Karpas-422 (cell line): ENCODE results near the gene UBASH3A. TPM values are rescaled to one million over a fixed set of nuclear protein-coding genes. Genes with fewer than 3 reads are reported as not detected.

Experiments
- DNase-seq: peaks from one replicate; pipeline ENCODE4 v3.0.0-alpha.2; 2015
- H2AFZ ChIP-seq: fragments of 200-600 bp; sonication (generic); 2 replicates; pipeline ENCODE4 v1.6.1; 2014; ENCODE audit warnings: antibody characterized with exemption, low read length, mixed read lengths
- H3K27ac ChIP-seq: fragments of 200-600 bp; sonication (generic); 2 replicates; pipeline ENCODE4 v1.5.1; 2014; ENCODE audit warnings: mild to moderate bottlenecking, low read length, moderate library complexity
- H3K27me3 ChIP-seq: fragments of 200-600 bp; sonication (generic); 2 replicates; pipeline ENCODE4 v1.6.1; 2014; ENCODE audit warnings: low read length, mixed read lengths
- H3K36me3 ChIP-seq: fragments of 200-600 bp; sonication (generic); 2 replicates; pipeline ENCODE4 v1.6.1; 2014; ENCODE audit warnings: low read length, mixed read lengths; ENCODE audit not compliant: insufficient read depth
- H3K4me1 ChIP-seq: fragments of 200-600 bp; sonication (generic); 2 replicates; pipeline ENCODE4 v1.6.1; 2014; ENCODE audit warnings: mild to moderate bottlenecking, low read length, mixed read lengths
- H3K4me2 ChIP-seq: fragments of 200-600 bp; sonication (generic); 2 replicates; pipeline ENCODE4 v1.6.1; 2014; ENCODE audit warnings: low read length, low read depth, mild to moderate bottlenecking; ENCODE audit not compliant: poor library complexity, severe bottlenecking
- H3K4me3 ChIP-seq: fragments of 200-600 bp; sonication (generic); 2 replicates; pipeline ENCODE4 v1.5.1; 2014; ENCODE audit warnings: mild to moderate bottlenecking, antibody characterized with exemption, low read length, mixed read lengths
- H3K79me2 ChIP-seq: fragments of 200-600 bp; sonication (generic); 2 replicates; pipeline ENCODE4 v1.6.1; 2014; ENCODE audit warnings: mild to moderate bottlenecking, low read length, mixed read lengths
- H3K9ac ChIP-seq: fragments of 200-600 bp; sonication (generic); 2 replicates; pipeline ENCODE4 v1.6.0; 2014; ENCODE audit warnings: low read length
- H3K9me2 ChIP-seq: fragments of 200-600 bp; sonication (generic), shearing (Covaris generic); replicated peaks from 2 replicates; pipeline ENCODE4 v1.6.0; 2014; ENCODE audit warnings: mild to moderate bottlenecking, low read length, moderate library complexity; ENCODE audit not compliant: insufficient read depth
- H3K9me3 ChIP-seq: fragments of 300-700, 200-600 bp; sonication (generic); 2 replicates; pipeline ENCODE4 v1.6.1; 2014; ENCODE audit warnings: low read length, mixed read lengths
- H4K20me1 ChIP-seq: fragments of 200-600 bp; sonication (generic); 2 replicates; pipeline ENCODE4 v1.6.1; 2014; ENCODE audit warnings: mild to moderate bottlenecking, antibody characterized with exemption, low read length, low read depth; ENCODE audit not compliant: insufficient read depth
- total RNA-seq: library from RNA; depleted of rRNA; stranded (reverse); fragments of >200 nt; shearing (Covaris generic); gene quantifications from 2 replicates; pipeline ENCODE4 v1.2.3, GENCODE V29; 2014; ENCODE audit warnings: low replicate concordance

Gene UBASH3A
- total RNA-seq, 1 experiment from 2014 or later, result not detected

DNA sequence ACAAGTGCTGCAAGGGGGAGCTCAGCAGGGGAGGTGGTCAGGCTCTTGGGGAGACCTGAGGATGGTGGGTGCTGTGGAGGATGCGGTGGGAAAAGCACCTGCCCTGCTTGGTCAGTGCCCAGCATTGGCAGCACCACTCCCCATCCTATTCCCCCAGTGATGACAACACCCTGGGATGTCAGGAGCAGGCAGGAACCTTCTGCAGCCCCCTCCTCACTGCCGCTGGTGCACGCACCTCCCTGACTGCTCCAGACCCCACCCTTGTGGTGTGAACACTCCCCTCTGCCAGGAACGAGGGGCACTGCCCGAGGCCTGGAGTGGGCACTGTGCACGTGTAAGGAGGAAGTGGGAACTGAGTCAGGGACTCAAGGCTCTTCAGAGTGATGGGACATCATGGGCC is 20.4 kb upstream of the UBASH3A start:
- Histone ChIP-seq H4K20me1 (no peaks in the 10 kb centered on the region; the same call in 1 of the 2 replicates), H3K4me2 (no peak overlapping the region), H3K27ac (no peak overlapping the region), H3K4me1 (peaks cover 25% of the 10 kb centered on the region), H3K36me3 (no peaks in the 10 kb centered on the region; the same call in 1 of the 2 replicates), H2AFZ (no peak overlapping the region), H3K4me3 (no peak overlapping the region), H3K27me3 (no peaks in the 10 kb centered on the region), H3K79me2 (no peaks in the 10 kb centered on the region), H3K9me3 (peaks cover 9% of the 10 kb centered on the region; the same call in 1 of the 2 replicates), H3K9ac (no peak overlapping the region), H3K9me2 (no peaks in the 10 kb centered on the region)
- no peak for DNase-seq

DNA sequence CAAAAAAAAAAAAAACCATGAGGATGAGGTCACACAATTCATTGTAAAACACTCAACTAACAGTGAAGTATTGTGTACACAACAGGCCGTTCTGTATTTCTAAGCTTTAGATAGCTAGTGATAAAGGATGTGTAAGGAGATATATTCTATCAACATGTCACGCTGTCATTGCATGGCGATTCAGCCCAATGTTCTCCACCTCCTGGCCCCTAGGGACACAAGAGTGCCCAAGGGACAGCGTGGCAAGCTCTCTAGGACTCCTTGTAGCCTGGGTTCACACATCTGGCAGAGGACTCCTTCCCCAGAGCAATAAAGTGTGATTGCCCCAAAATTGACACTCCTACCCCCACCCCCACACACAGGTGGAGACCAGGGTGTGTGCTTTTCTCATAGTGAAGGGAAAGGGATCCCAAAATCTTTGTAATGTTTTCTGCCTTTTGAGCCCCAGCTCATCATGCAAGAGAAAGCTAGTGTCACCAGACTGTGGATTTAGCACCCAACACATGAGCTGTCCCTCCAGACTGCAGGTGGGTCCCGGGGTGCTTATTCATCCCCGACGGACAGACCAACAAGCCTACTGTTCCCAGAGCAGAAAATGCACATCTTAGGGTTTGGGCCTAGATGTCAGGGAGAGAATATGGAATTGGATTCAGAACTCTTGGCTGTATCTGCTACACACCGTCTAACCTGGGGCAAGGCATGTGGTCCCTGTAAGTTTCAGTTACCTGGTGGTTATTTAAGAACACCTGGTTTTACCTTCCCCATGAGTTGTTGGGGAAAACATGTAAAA is 19.4 kb upstream of the UBASH3A start:
- peak overlapping the region; percentile 14 for H3K4me2 ChIP-seq
- H4K20me1 ChIP-seq, result no peaks in the 10 kb centered on the region; the same call in 1 of the 2 replicates
- no peak overlapping the region for H3K9ac ChIP-seq
- H3K27ac ChIP-seq, result no peak overlapping the region
- H3K9me3 ChIP-seq, result peaks cover 9% of the 10 kb centered on the region; the same call in 1 of the 2 replicates
- no peaks in the 10 kb centered on the region; the same call in 1 of the 2 replicates for H3K36me3 ChIP-seq
- DNase-seq, result peak; percentile 70
- peaks cover 23% of the 10 kb centered on the region for H3K4me1 ChIP-seq
- no peak overlapping the region for H2AFZ ChIP-seq
- H3K9me2 ChIP-seq, result no peaks in the 10 kb centered on the region
- no peaks in the 10 kb centered on the region for H3K27me3 ChIP-seq
- no peak overlapping the region for H3K4me3 ChIP-seq
- H3K79me2 ChIP-seq, result no peaks in the 10 kb centered on the region

GRCh38 chr21:42384989-42385388 is 18.7 kb upstream of the UBASH3A start:
- Histone ChIP-seq H3K9me2 (no peaks in the 10 kb centered on the region), H3K4me3 (no peak overlapping the region), H3K4me2 (no peak overlapping the region), H3K36me3 (no peaks in the 10 kb centered on the region; the same call in 1 of the 2 replicates), H3K79me2 (no peaks in the 10 kb centered on the region), H3K9me3 (peaks cover 9% of the 10 kb centered on the region; the same call in 1 of the 2 replicates), H3K9ac (no peak overlapping the region), H3K27me3 (no peaks in the 10 kb centered on the region), H3K27ac (no peak overlapping the region), H2AFZ (no peak overlapping the region), H4K20me1 (no peaks in the 10 kb centered on the region; the same call in 1 of the 2 replicates), H3K4me1 (peaks cover 17% of the 10 kb centered on the region)
- no peak for DNase-seq

DNA sequence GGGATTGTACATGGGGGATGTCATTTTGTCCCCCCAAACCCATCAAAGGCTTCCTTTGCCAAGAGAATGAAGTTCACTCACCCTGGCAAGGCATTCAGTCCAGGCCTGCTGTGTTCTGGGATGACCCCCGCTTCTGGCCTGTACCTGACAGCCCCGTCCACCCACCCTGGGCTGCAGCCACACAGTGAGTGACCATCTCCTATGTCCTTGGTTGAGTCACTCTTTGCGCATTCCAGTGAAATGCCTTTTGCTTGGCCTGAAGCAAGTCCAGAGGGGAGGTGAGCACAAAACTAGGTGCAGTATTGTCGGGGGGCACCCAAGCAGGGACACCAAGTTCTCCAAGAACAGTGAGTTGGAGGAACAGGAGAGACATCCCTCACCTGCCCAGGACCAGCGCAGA is 18.1 kb upstream of the UBASH3A start:
- H3K9me2 ChIP-seq, result no peaks in the 10 kb centered on the region
- no peak overlapping the region for H3K27ac ChIP-seq
- no peak overlapping the region for H2AFZ ChIP-seq
- DNase-seq, result no peak
- H3K4me2 ChIP-seq, result no peak overlapping the region
- H3K4me1 ChIP-seq, result peaks cover 16% of the 10 kb centered on the region
- H4K20me1 ChIP-seq, result no peaks in the 10 kb centered on the region; the same call in 1 of the 2 replicates
- H3K36me3 ChIP-seq, result no peaks in the 10 kb centered on the region; the same call in 1 of the 2 replicates
- H3K79me2 ChIP-seq, result no peaks in the 10 kb centered on the region
- H3K9ac ChIP-seq, result no peak overlapping the region
- H3K4me3 ChIP-seq, result no peak overlapping the region
- H3K27me3 ChIP-seq, result no peaks in the 10 kb centered on the region
- H3K9me3 ChIP-seq, result peaks cover 9% of the 10 kb centered on the region; the same call in 1 of the 2 replicates

- H3K79me2 ChIP-seq, result no peaks in the 10 kb centered on the region
- H2AFZ ChIP-seq, result no peak overlapping the region
- no peaks in the 10 kb centered on the region for H3K27me3 ChIP-seq
- H3K4me2 ChIP-seq, result no peak overlapping the region
- H3K9me3 ChIP-seq, result peaks cover 9% of the 10 kb centered on the region; the same call in 1 of the 2 replicates
- no peak overlapping the region for H3K27ac ChIP-seq
- H3K9ac ChIP-seq, result no peak overlapping the region
- peaks cover 16% of the 10 kb centered on the region for H3K4me1 ChIP-seq
- H4K20me1 ChIP-seq, result no peaks in the 10 kb centered on the region; the same call in 1 of the 2 replicates
- no peaks in the 10 kb centered on the region; the same call in 1 of the 2 replicates for H3K36me3 ChIP-seq
- no peak for DNase-seq
- H3K9me2 ChIP-seq, result no peaks in the 10 kb centered on the region
- H3K4me3 ChIP-seq, result no peak overlapping the region
These were observed 17.6 kb upstream of the UBASH3A start for GRCh38 chr21:42386034-42386591.

GRCh38 chr21:42387164-42387563 is 16.5 kb upstream of the UBASH3A start:
- no peaks in the 10 kb centered on the region for H3K9me2 ChIP-seq
- H4K20me1 ChIP-seq, result no peaks in the 10 kb centered on the region; the same call in 1 of the 2 replicates
- peaks cover 16% of the 10 kb centered on the region for H3K4me1 ChIP-seq
- no peak overlapping the region for H3K9ac ChIP-seq
- H3K4me2 ChIP-seq, result no peak overlapping the region
- H3K27ac ChIP-seq, result no peak overlapping the region
- no peak overlapping the region for H3K4me3 ChIP-seq
- no peaks in the 10 kb centered on the region; the same call in 1 of the 2 replicates for H3K36me3 ChIP-seq
- H3K9me3 ChIP-seq, result peaks cover 2% of the 10 kb centered on the region; the same call in 1 of the 2 replicates
- no peaks in the 10 kb centered on the region for H3K27me3 ChIP-seq
- no peak for DNase-seq
- no peaks in the 10 kb centered on the region for H3K79me2 ChIP-seq
- no peak overlapping the region for H2AFZ ChIP-seq

- Histone ChIP-seq H3K9me3 (no peaks in the 10 kb centered on the region), H2AFZ (no peak overlapping the region), H3K27ac (no peak overlapping the region), H3K4me2 (no peak overlapping the region), H3K4me1 (peaks cover 19% of the 10 kb centered on the region), H3K9ac (no peak overlapping the region), H3K79me2 (no peaks in the 10 kb centered on the region), H3K36me3 (no peaks in the 10 kb centered on the region), H3K9me2 (no peaks in the 10 kb centered on the region), H3K27me3 (no peaks in the 10 kb centered on the region), H3K4me3 (no peak overlapping the region), H4K20me1 (no peaks in the 10 kb centered on the region; the same call in 1 of the 2 replicates)
- no peak for DNase-seq
These were observed 15.8 kb upstream of the UBASH3A start for GRCh38 chr21:42387843-42388340.
